ENCODE data around the gene DAB2IP.
"Not testable (repeated sequence)": the region's sequence is repeated elsewhere in the genome, so short reads cannot be mapped to it uniquely, and the experiment has no call there.

The DAB2IP gene

DNA sequence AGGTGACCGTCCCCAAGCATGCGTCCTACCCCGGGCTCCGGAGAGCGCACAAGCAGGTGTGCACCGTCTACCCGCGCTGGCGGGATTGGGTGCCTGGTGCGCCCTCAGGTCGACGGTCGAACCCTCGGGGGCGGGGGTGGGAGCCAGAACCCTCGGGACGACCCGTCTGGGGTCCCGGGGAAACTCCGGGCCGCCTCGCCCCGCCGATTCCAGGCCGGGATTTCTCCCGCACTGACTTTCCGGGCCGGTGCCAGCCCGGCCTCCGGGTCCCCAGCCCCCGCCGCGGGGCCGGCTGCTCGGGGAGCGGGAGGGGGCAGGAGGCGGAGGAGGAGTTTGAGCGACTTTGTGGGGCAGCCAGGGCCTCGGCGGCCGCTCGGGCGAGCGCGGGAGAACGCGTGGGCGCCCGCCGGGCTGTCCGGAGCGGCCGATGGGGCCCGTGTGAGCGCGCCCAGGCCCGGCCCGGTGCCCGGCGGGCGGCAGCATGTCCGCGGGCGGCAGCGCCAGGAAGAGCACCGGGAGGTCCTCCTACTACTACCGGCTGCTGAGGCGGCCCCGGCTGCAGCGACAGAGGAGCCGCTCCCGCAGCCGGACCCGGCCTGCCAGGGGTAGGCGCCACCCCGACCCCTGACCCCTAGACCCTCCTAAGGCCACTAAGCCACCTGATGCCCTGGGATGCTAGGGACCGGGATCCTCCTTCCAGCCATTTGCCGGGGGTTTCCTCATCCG lies at the start of gene DAB2IP:
Gene DAB2IP, plus strand, starts transcription at position 340 of the 726 bp plus-strand sequence. Its CDS starts 142 bp downstream, at position 482.
- CTCF ChIA-PET = no interaction called here

DNA sequence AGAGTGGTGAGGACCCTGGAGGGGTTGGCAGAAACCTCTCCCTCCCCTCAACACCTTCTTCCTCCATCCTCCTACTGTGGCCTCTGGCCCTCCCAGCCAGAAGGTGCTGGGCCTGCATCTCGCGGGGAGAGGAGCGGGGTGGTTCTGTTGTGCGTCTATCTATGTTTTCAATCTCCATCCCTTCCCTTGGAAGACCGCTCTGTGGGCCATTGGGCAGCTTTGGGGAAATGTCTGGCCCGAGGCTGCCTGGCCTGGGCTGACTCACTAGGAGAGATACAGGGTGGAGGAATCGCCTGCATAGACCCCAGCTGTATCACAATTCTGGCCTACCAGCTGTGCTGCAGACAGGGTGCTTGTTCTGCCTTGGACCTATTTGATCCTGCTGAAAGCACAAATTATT lies 48.4 kb upstream of the DAB2IP start:
- CTCF ChIA-PET = no interaction called here
- peaks cover 80% of the 10 kb centered on the region for H3K27me3 Mint-ChIP-seq
- no peaks in the 10 kb centered on the region for H3K4me1 Mint-ChIP-seq

More for the DNA sequence above, at the start of gene DAB2IP:
- Mint-ChIP-seq H3K4me1 (peaks cover 5% of the 10 kb centered on the region), H3K27ac (no peak within 1 kb of the TSS), H3K36me3 (no peaks in the 10 kb centered on the region), H3K9me3 (no peaks in the 10 kb centered on the region), H3K4me3 (no peak within 1 kb of the TSS), H3K27me3 (peaks cover 83% of the 10 kb centered on the region)
- no peak for DNase-seq

DNA sequence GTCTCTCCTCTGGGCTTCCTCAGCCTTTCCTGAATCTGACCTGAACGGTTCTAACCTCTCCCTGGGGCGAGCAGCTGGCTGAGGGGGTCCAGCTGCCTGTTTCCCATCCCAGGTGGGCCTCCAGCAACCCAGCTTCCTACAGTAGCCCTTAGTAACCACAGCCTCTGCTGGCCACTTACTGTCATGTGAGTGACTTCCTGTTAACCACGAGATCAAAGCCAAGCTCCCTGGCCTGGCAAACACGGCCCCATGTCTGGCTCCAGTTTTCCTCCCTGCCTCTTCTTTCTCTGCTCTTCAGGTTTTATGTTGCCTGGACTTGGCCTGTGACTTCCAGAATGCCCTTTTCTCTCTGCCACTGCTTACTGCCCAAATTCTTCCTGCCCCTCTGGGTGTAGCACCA lies 47.2 kb upstream of the DAB2IP start:
- Mint-ChIP-seq H3K36me3 (no peaks in the 10 kb centered on the region), H3K27me3 (peaks cover 72% of the 10 kb centered on the region), H3K4me3 (no peak overlapping the region), H3K27ac (no peak overlapping the region), H3K4me1 (no peaks in the 10 kb centered on the region), H3K9me3 (no peaks in the 10 kb centered on the region)
- no peak for DNase-seq
- CTCF ChIA-PET = no interaction called here

More for the DNA sequence above, 48.4 kb upstream of the DAB2IP start:
- Mint-ChIP-seq H3K4me3 (no peak overlapping the region), H3K36me3 (no peaks in the 10 kb centered on the region), H3K9me3 (no peaks in the 10 kb centered on the region), H3K27ac (no peak overlapping the region)
- DNase-seq = no peak

DNA sequence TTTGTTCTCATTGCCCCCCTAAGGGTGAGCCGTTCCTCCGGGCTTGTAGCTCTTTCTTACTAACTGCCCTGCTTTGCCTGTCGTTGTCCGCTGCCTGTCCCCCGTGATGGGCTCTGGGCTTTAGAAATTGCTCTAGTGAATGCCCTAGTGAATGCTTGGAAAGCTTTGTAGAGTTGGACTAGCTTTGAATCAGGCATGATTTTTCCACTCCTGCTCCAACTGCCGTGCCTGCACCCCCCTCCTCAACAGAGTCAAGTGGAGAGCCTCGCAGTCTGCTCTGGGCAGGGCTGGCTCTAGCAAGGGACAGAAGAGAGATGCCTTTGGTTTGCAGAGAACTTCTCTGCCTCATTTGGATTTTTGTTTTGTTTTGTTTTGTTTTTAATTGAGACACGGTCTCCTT lies 46.8 kb upstream of the DAB2IP start:
- CTCF ChIA-PET = no interaction called here
- peaks cover 67% of the 10 kb centered on the region for H3K27me3 Mint-ChIP-seq
- no peak overlapping the region for H3K4me3 Mint-ChIP-seq
- no peak overlapping the region for H3K27ac Mint-ChIP-seq
- no peak for DNase-seq
- no peaks in the 10 kb centered on the region for H3K36me3 Mint-ChIP-seq
- H3K4me1 Mint-ChIP-seq = no peaks in the 10 kb centered on the region
- no peaks in the 10 kb centered on the region for H3K9me3 Mint-ChIP-seq

DNA sequence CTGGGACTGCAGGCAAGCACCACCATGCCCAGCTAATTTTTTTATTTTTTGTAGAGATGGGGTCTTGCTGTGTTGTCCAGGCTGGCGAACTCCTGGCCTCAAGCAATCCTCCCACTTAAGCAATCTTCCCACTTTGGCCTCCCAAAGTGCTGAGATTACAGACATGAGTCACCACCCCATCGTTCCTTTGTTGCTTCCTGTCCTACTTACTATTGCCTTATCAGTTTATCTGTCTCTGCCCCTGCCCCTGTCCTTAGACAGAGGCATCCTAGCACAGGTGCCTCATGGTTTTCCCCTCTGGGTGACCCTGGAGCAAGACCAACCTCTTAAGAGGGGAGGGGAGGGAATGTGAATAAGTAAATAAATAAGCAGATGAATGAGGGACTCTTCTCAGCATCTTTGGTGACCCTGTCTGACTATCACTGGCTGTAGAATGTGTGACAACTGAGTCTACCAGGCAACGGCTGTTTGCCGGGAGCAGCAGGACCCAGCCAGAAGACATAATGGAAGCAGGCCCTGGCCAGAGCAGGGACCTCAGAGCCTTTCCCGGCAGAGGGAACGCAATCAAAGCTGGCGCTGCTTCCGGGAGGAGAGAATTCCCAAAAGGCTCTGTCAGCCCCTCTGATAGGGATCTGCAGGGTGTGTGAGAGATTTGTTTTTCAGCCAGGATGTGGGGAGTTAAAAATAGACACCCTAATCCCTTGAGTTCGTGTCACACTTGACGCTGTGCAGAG lies 43.8 kb upstream of the DAB2IP start:
- Mint-ChIP-seq H3K4me1 (peaks cover 4% of the 10 kb centered on the region), H3K27me3 (peaks cover 57% of the 10 kb centered on the region), H3K36me3 (no peaks in the 10 kb centered on the region), H3K9me3 (no peaks in the 10 kb centered on the region), H3K27ac (no peak overlapping the region), H3K4me3 (no peak overlapping the region)
- no peak for DNase-seq
- CTCF ChIA-PET = no interaction called here

DNA sequence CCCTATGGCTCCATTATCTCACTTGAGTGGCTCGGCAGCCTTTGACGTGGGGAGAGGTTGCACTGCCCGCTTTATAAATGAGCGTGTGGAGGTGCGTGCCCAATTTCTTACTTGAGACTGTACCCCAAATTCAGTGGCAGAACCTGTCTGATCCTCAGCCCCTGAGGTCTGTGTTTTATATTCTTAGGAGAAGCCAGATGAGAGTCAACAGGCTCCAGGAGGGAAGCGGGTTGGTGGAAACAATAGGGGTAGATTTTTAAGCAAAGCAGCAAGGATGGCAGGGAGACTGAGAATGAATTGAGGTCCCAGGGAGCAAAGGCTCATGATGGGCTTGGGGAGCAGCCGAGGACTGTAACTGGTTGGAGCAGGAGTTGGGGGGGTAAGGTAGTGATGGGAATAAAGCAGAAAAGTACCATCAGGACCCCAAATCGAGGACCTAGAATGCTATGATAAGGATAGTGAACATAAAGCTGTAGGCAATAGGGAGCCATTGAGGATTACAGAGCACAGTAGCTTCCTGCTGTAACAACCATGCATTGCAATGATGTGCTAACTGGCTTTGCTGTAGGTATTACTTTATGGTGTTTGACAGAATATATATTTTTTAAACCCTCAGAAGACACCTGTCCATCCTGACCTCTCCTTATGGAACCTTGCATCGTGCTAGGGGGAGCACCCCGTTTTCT lies 43.1 kb upstream of the DAB2IP start:
- CTCF ChIA-PET = no interaction called here
- Mint-ChIP-seq H3K4me3 (no peak overlapping the region), H3K27me3 (peaks cover 59% of the 10 kb centered on the region), H3K4me1 (peaks cover 8% of the 10 kb centered on the region), H3K27ac (no peak overlapping the region), H3K9me3 (no peaks in the 10 kb centered on the region), H3K36me3 (no peaks in the 10 kb centered on the region)
- DNase-seq = no peak

DNA sequence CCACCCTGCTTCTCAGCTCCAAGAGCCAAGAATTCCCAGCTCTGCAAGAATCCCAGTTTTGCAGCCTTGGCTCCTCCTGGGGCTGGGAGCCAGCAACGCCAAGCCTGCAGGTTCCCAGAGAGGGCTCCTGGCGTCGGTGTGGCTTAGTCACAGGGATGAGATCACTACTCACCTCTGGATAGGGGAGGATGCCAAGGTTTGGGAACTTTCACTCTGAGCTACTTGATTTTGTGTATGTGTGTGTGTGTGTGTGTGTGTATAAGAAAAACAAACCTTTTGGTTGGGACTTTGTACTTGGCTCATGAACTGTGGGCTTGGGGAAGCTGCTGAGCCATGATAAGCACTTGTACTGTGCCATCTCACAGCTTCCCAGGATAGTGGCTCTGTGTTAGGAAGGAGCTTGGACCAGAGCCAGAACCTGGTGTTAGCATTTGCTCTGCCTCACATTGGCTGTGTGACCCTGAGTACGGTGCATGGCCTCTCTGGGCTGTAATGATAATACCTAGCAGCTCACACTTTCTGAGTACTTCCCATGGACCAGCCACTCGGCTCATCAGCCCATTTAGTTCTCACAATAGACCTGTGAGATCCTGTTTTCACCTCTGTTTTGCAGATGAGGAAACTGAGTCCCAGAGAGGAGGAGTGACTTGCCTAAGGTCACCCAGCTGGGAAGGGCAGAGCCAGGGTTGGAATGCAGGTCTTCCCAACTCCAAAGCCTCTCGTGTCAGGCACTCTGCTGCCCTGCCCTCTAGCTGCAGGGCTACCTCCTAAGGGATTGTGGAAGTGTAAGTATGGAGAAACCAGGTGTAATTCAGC lies 41.4 kb upstream of the DAB2IP start:
- no peaks in the 10 kb centered on the region for H3K36me3 Mint-ChIP-seq
- CTCF ChIA-PET = interaction anchor here (1.3 to 1.5 kb wide), 2 partner anchors 64 to 112 kb away, joined by 3 to 5 read pairs; no protein-coding TSS in a partner anchor
- no peak overlapping the region for H3K27ac Mint-ChIP-seq

DNA sequence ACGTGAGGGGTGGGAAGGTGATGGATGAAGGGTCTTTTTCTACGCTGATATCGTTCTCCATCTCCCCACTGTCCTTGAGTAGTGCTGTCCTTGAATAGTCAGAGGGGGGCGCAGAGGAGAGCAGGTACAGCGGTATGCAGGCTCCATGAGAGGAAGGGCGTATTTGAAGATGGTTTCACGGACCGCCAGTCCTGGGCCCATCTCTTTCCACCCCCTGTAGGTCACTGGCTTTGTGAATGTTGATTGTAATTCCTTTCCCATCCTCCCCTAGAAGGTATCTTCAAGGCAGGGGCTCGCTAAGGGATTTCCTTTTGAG lies 40.8 kb upstream of the DAB2IP start:
- Mint-ChIP-seq H3K9me3 (no peaks in the 10 kb centered on the region), H3K27ac (no peak overlapping the region)
- CTCF ChIA-PET = interaction anchor here (1.3 to 1.5 kb wide), 2 partner anchors 65 to 113 kb away, joined by 3 to 5 read pairs; no protein-coding TSS in a partner anchor

More for the DNA sequence above, 41.4 kb upstream of the DAB2IP start:
- Mint-ChIP-seq H3K9me3 (no peaks in the 10 kb centered on the region), H3K27me3 (peaks cover 65% of the 10 kb centered on the region), H3K4me3 (no peak overlapping the region), H3K4me1 (peaks cover 12% of the 10 kb centered on the region)
- no peak for DNase-seq

DNA sequence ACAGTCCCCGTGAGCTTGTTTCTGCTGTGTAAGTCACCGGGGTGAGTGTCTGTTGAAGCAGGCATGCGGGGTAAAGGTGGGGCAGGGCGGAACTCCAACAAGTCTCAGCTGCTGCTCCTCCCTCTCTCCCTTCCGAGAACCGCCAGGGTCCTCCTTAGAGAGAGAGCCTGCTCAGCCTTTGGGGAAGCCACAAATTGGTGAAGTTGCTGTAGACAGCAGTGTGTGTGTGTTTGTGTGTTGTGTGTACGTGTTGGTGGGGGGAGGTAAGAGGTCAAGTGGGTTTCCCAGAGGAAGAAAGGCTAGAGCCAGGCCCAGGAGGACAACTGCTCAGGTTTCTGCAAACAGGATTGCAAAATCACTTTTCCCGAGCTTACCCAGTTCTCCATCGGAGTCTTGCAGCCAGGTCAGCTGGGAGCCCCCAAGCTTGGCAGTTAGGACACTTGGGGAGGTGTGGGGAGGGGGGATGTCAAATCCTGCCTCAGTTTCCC lies 38.9 kb upstream of the DAB2IP start:
- peaks cover 46% of the 10 kb centered on the region for H3K27me3 Mint-ChIP-seq
- peaks cover 12% of the 10 kb centered on the region for H3K4me1 Mint-ChIP-seq
- DNase-seq = no peak
- H3K9me3 Mint-ChIP-seq = no peaks in the 10 kb centered on the region
- H3K4me3 Mint-ChIP-seq = no peak overlapping the region
- no peaks in the 10 kb centered on the region for H3K36me3 Mint-ChIP-seq
- no peak overlapping the region for H3K27ac Mint-ChIP-seq
- CTCF ChIA-PET = interaction anchor here (1.0 kb wide), 1 partner anchor 50 kb away, joined by 3 read pairs; no protein-coding TSS in a partner anchor

More for the DNA sequence above, 40.8 kb upstream of the DAB2IP start:
- Mint-ChIP-seq H3K36me3 (no peaks in the 10 kb centered on the region), H3K4me3 (no peak overlapping the region), H3K4me1 (peaks cover 12% of the 10 kb centered on the region), H3K27me3 (peaks cover 59% of the 10 kb centered on the region)
- DNase-seq = no peak

DNA sequence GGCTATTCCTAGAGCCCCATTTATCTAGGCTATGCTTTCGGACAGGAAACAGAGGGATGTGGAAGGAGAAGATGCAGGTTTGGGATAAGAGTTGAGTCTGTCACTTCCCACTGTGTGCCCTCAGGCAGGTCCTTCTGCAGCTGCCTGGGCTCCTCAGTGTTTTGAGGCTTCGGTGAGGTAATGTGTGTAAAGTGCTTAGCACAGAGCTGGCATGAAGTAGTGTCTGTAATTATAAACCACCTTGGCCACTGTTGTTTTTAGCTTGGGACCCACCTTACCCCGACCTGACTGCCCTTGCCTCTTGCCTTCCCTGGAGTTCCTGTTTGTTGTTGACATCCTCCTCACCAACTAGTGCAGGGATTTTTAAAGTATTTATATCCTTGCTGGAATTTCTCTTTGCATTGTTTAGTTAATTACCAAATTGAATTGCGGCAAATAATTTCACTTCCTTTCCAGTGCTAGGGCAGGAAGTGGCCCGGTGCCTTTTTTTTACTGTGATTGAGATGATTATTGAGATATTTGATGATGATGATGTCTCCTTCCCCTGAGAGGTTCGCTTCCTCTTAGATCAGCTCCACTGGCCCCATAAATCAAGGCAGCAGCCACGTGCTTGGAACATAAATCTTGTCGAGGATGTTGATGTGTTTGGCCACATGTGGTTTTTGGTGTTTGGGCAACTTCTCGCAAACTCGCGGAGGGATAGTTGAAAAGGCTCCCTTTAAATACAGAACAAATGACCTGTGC lies 38.3 kb upstream of the DAB2IP start:
- DNase-seq = no peak
- no peaks in the 10 kb centered on the region for H3K36me3 Mint-ChIP-seq
- H3K27ac Mint-ChIP-seq = no peak overlapping the region
- peaks cover 12% of the 10 kb centered on the region for H3K4me1 Mint-ChIP-seq
- no peaks in the 10 kb centered on the region for H3K9me3 Mint-ChIP-seq
- CTCF ChIA-PET = interaction anchor here (1.0 kb wide), 1 partner anchor 50 kb away, joined by 3 read pairs; no protein-coding TSS in a partner anchor
- H3K27me3 Mint-ChIP-seq = peaks cover 40% of the 10 kb centered on the region
- H3K4me3 Mint-ChIP-seq = no peak overlapping the region

DNA sequence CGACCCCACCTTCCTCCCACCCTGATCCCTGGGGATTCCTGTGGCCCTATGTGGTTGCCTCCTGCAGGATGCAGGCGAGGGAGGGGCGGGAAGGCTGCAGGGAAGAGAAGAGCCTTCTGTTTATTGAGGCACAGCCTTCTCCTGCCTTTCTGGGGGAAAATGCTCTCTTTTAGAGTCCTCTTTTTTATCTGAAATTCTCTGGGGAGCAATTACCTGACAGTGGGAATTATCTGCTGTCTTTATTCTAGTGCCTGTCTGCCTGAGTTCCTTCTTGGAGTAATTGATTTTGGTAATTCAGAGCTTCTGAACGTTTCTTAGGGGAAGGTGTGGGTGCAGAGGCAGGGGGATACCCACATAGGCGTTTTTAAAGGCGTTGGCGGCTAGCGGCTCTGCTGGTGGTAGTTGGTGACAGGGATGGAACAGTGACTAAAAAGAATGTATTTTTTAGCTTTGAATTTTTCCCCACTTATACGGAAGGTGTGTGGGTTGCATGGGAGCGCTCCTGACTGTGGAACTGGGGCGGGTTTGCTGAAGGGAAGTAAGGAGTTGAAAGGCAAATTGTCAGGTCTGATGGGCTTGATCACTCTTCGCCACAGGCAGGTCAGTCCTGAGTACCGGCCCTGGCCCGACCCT lies 35.2 kb upstream of the DAB2IP start:
- DNase-seq = no peak
- Mint-ChIP-seq H3K4me3 (no peak overlapping the region), H3K36me3 (no peaks in the 10 kb centered on the region), H3K27me3 (peaks cover 42% of the 10 kb centered on the region), H3K9me3 (no peaks in the 10 kb centered on the region), H3K27ac (no peak overlapping the region), H3K4me1 (peaks cover 17% of the 10 kb centered on the region)
- CTCF ChIA-PET = no interaction called here

DNA sequence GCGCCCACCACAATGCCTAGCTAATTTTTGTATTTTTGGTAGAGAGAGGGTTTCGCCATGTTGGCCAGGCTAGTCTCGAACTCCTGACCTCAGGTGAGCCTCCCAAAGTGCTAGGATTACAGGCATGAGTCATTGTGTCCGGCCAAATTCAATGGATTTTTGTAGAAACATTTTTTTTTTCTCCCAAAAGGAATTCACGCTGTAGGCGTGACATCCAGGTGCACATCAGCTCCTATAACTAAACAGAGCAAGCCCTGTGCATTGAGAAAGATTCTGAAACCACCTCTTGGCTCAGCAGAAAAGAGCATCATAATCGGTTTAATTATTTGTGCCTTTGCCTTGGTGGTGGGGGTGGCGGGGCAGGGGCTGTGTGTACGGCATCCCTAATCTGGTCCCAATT lies 32.9 kb upstream of the DAB2IP start:
- Mint-ChIP-seq H3K4me1 (peaks cover 8% of the 10 kb centered on the region), H3K27me3 (peaks cover 29% of the 10 kb centered on the region), H3K9me3 (no peaks in the 10 kb centered on the region), H3K27ac (no peak overlapping the region), H3K36me3 (no peaks in the 10 kb centered on the region), H3K4me3 (no peak overlapping the region)
- CTCF ChIA-PET = no interaction called here
- DNase-seq = no peak

DNA sequence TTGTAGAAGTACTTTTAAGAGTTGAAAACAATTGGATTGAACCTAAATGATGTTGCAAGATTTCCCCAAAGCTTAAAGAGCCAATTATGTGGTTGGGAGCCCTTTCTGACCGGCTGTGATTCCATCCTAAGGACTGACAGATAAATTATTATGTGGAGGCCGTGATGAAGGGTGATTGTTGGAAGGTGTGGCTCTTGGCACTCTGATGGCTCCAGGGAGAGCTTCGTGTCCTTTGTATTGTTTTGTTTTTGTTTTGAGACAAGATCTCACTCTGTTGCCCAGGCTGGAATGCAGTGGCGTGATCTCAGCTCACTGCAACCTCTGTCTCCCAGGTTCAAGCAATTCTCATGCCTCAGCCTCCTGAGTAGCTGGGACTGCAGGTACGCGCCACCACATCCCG lies 32.5 kb upstream of the DAB2IP start:
- DNase-seq, H3K4me1 Mint-ChIP-seq, H3K9me3 Mint-ChIP-seq, H3K4me3 Mint-ChIP-seq, H3K36me3 Mint-ChIP-seq, H3K27ac Mint-ChIP-seq, CTCF ChIA-PET: not testable (repeated sequence)
- H3K27me3 Mint-ChIP-seq = peaks cover 25% of the 10 kb centered on the region

Measured in activated naive CD4-positive, alpha-beta T cell treated with anti-CD3 and anti-CD28 coated beads, Interleukin-2, amount 10 ng/mL, durations not matched to agents 7 days and 5 days (primary cell).